HG03196 (cell line): ENCODE results near the gene GJC3.
"Not testable (repeated sequence)": the region's sequence is repeated elsewhere in the genome, so short reads cannot be mapped to it uniquely, and the experiment has no call there.

Experiments
- ATAC-seq: cut with Tn5 transposase; IDR thresholded peaks from one replicate; pipeline ENCODE4 v1.9.1; 2021; ENCODE audit not compliant: unreplicated experiment

The GJC3 gene

GRCh38 chr7:99928994-99929729 lies at the start of gene GJC3:
GJC3 (minus strand) TSS chr7:99929620; CDS start chr7:99929620, 0 bp downstream.
- ATAC-seq: no peak

- ATAC-seq: no peak
Observed at GRCh38 chr7:99976626-99977025, 47.2 kb upstream of the GJC3 start.

- no peak for ATAC-seq
Observed at GRCh38 chr7:99975782-99976521, 46.5 kb upstream of the GJC3 start, which contains the start of gene AZGP1. AZGP1 (minus strand) TSS chr7:99976031; CDS start chr7:99976020, 11 bp downstream.

- ATAC-seq: no peak
Observed at GRCh38 chr7:99974681-99975080, 45.3 kb upstream of the GJC3 start.

- not testable (repeated sequence) for ATAC-seq
Observed at GRCh38 chr7:99973817-99974216, 44.4 kb upstream of the GJC3 start.

GRCh38 chr7:99971242-99971641 lies 41.8 kb upstream of the GJC3 start:
- no peak for ATAC-seq

GRCh38 chr7:99969813-99970212 lies 40.4 kb upstream of the GJC3 start:
- ATAC-seq: not testable (repeated sequence)

- ATAC-seq: no peak
Observed at GRCh38 chr7:99969298-99969697, 39.9 kb upstream of the GJC3 start.

- no peak for ATAC-seq
Observed at GRCh38 chr7:99958564-99959227, 29.3 kb upstream of the GJC3 start.

GRCh38 chr7:99955247-99955646 lies 25.8 kb upstream of the GJC3 start:
- ATAC-seq: no peak

GRCh38 chr7:99954643-99955042 lies 25.2 kb upstream of the GJC3 start:
- ATAC-seq: not testable (repeated sequence)

GRCh38 chr7:99953649-99954048 lies 24.2 kb upstream of the GJC3 start:
- no peak for ATAC-seq

GRCh38 chr7:99952649-99953048 lies 23.2 kb upstream of the GJC3 start:
- not testable (repeated sequence) for ATAC-seq

GRCh38 chr7:99950819-99951218 lies 21.4 kb upstream of the GJC3 start:
- ATAC-seq: not testable (repeated sequence)

- ATAC-seq: no peak
Observed at GRCh38 chr7:99949645-99950228, 20.3 kb upstream of the GJC3 start.

GRCh38 chr7:99947608-99948007 lies 18.2 kb upstream of the GJC3 start:
- ATAC-seq: no peak

- ATAC-seq: no peak
Observed at GRCh38 chr7:99944497-99945070, 15.2 kb upstream of the GJC3 start.

GRCh38 chr7:99943641-99944496 lies 14.4 kb upstream of the GJC3 start:
- no peak for ATAC-seq

- no peak for ATAC-seq
Observed at GRCh38 chr7:99938296-99938695, 8.9 kb upstream of the GJC3 start.

GRCh38 chr7:99935009-99935408 lies 5.6 kb upstream of the GJC3 start:
- not testable (repeated sequence) for ATAC-seq
